22Rv1 (cell line): Measurements from ENCODE around the gene BBIP1.

Source experiments
- H3K27ac ChIP-seq: fragments of 450-650 bp; 2 replicates; pipeline ENCODE4 v1.5.1; 2017
- ZFX ChIP-seq: fragments of 450-650 bp; IDR thresholded peaks from 2 replicates; pipeline ENCODE4 v1.6.1; 2017; ENCODE audit warnings: antibody characterized with exemption, borderline replicate concordance
- TF ChIP-seq, protein P1 (sequence below): fragments of 450-650 bp; IDR thresholded peaks from 2 replicates; pipeline ENCODE4 v1.5.1; 2017; ENCODE audit warnings: mild to moderate bottlenecking

BBIP1 gene

DNA sequence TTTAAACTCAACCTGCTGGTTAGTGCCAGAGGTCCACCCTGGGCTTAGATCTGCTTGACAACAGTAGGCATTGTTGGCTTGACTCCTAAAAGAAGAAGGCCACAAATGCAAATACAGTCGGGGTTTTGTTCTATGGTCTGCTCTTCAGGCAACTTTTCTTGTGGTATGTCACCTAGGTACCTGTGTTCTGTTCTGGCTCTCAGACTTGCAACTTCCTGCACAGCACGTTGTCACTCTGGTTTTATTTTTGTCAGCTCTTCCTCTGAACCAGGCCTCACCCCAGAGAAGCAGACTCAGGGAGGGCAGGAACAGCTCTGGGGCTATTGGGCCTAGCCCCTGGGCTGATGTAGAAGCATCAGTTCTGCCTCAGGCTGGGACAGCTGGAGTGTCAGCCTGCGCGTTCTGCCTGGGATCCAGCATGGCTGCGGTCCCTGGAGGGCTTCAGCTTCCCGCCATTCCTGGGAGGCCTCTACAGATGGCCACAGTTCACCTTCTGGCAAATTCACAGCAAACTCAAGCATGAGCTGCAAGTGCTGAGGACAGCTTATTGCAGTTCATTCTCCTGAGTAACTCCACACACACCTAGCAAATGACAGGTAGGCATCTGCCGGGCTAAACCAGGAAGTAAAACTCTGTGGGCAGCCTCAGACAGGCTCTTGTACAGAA lies 58.3 kb downstream of the BBIP1 start:
- H3K27ac ChIP-seq, result no peak overlapping the region
- TF ChIP-seq, protein P1, sequence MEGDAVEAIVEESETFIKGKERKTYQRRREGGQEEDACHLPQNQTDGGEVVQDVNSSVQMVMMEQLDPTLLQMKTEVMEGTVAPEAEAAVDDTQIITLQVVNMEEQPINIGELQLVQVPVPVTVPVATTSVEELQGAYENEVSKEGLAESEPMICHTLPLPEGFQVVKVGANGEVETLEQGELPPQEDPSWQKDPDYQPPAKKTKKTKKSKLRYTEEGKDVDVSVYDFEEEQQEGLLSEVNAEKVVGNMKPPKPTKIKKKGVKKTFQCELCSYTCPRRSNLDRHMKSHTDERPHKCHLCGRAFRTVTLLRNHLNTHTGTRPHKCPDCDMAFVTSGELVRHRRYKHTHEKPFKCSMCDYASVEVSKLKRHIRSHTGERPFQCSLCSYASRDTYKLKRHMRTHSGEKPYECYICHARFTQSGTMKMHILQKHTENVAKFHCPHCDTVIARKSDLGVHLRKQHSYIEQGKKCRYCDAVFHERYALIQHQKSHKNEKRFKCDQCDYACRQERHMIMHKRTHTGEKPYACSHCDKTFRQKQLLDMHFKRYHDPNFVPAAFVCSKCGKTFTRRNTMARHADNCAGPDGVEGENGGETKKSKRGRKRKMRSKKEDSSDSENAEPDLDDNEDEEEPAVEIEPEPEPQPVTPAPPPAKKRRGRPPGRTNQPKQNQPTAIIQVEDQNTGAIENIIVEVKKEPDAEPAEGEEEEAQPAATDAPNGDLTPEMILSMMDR, result no peak
- no peak for TF ChIP-seq ZFX

DNA sequence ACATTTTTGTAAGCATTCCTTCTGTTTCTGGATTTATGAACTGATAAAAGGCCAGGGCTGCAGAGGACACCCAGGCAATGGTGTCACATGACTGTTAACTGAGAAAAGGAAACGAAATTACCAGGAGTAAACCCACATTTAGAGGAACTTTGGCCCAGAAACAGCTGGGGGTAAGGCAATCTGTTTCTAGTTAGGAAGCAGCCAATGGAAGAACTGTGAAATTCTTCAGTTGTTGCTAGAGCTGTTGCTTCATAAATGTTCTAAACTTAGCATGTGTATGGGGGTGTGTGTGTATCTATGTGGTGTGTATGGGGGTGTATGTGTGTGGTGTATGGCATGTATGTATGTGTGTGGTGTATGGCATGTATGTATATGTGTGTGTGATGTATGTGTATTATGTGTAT lies 59.0 kb downstream of the BBIP1 start:
- H3K27ac ChIP-seq, result no peak overlapping the region
- TF ChIP-seq ZFX, result no peak
- TF ChIP-seq, protein P1, result no peak

DNA sequence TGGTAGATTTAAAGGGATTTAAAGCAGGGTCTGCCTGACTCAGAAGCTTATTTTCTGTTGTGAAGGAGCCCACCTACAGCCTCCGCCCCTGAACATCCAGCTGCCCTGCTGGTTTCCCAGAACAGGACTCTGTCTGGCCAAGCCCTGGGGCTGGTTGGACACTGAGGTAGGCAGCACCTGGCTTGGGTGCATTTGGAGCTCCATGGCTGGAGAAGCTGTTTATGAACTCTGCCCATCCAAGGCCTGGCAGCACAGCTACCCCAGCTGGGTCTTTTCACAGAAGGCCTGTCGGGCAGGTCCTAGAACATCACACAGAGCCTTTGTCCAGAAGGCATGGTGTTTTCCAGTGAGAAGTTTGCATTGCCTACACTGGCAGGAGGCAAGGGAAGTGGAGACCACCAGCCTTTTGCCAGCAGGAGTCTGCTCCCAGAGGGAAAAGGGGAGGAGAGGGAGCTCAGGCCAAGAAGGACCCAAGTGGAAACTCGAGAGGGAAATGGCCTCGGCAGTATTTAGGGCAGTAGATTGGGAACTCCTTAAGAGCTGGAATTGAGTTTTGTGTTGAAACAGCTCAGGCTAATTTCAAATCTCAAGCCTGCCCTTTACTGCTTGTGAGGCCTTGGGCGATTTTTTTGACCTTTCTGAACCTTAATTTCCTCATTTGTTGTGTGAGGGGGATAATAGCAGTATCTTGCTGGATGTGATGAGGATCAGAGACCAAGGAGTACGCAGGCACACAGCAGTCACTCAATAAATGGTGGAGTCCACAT lies 59.6 kb downstream of the BBIP1 start:
- no peak overlapping the region for H3K27ac ChIP-seq
- TF ChIP-seq ZFX, result no peak
- TF ChIP-seq, protein P1, result no peak

DNA sequence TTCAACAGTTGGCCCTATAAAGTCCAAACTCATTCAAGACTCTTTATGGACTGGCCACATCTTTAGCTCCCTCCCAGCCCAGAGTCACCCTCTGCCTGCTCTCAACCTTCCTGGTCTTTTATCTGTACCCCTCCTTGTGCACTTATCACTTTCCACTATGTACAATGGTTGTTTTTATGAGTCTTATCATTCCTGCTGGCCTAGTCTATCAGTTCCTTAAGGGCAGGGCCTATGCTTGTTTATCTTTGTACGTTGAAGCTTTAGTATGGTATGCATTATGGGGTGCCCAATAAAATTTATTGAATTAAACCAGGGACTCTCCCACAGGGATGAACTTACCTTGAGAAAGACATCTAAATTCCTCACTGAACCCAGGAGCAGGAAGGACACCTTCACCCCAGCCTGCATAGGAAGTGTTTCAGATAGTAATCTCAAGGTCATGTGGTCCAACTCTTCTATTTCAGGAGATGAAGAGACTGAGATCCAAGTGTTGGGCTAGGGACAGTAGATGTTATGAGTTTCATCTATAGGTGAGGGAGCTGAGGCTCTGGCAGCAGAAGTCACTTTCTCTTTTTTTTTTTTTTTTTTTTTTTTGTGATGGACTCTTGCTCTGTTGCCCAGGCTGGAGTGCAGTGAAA lies 60.6 kb downstream of the BBIP1 start:
- no peak overlapping the region for H3K27ac ChIP-seq
- TF ChIP-seq, protein P1, result no peak
- no peak for TF ChIP-seq ZFX

DNA sequence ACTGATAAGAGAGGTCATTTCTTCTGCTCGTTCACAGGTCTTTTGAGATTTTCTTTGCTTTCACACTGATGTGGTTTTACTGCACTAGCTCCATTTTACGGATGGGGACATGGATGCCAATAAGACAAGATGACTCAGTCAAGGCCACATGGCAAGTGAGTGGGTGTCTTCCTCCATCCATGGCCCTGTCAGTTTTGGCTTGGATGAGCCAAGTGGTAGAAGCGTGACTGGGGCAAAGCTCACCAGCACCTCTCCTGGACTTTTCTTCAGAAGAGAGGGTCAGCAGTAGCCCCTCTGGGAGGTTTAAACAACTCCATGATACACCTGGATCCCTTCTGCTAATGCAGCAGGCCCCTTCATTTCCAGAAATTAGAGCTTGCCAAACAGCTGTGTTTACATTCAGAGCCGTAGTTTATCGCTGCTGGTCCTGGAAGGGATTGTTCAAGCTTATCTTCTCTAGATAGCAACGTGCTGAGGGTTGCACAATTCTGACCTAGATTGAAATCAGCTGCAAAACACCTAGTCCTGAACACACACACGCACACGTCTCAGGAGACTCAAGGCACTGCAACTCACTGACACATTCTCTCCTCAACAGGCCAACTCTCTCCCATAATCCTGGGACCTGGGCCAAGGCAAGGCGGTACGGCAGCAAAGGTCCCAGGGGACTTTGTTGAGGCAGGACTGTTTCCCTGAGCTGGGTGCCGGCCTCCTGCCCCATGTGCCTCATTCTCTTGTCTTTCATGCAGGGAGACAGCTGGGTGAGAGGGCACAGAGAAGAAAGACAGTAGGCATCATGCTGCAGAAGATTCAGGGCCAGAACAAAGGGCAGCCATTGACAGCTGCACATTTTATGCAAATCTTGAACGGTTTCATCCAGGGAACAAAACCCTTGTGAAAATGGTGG lies 61.5 kb downstream of the BBIP1 start:
- no peak overlapping the region for H3K27ac ChIP-seq
- TF ChIP-seq, protein P1, result no peak
- no peak for TF ChIP-seq ZFX

DNA sequence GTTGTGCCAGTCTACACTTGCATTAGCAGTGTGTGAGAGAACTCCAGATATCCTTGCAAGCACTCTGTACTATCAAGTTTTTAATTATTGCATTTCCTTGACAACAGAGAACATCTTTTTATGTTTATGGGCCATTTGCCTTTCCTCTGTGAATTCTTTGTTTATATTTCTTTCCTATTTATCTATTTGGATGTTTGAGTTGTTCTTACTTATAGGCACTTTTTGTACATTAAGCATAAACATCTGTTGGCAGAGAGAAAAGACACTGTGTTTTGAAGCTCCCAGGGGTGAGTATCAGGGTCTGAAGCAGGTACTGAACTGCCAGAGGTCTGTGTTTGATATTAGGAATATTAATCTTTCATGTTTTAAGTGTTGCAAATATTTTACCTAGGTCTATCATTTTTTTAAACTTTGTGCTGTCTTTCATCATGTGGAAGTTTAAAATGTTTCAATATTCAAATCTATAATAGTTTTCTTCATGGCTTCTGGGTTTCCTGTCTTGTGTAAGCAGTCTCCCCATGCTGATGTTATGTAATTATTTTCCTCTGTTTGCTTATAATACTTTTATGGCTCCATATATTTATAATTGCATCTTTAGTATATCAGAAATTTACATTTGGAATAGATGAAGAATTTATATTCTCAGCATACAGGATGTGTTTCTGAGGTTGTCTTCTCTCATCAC lies 64.9 kb downstream of the BBIP1 start:
- no peak overlapping the region for H3K27ac ChIP-seq
- TF ChIP-seq, protein P1, result no peak
- no peak for TF ChIP-seq ZFX
